GM11168 (cell line): ENCODE results near the gene ZNF611.
"Not testable (repeated sequence)": the region's sequence is repeated elsewhere in the genome, so short reads cannot be mapped to it uniquely, and the experiment has no call there.

Experiments
- in situ Hi-C: fragments of 300-500 bp; cut with MboI; formaldehyde crosslinking; loops from one replicate; pipeline ENCODE4 v1.12.0; 2022; ENCODE audit warnings: low sequenced_read_pairs; ENCODE audit not compliant: unreplicated experiment

Gene ZNF611

GRCh38 chr19:52720541-52720940, 14.3 kb downstream of the ZNF611 start:
- in situ Hi-C loops = not testable (repeated sequence)

- in situ Hi-C loops = no loop called here
Measured at GRCh38 chr19:52716522-52716921, 18.3 kb downstream of the ZNF611 start.

GRCh38 chr19:52715902-52716301, 18.9 kb downstream of the ZNF611 start:
- in situ Hi-C loops = not testable (repeated sequence)

- in situ Hi-C loops = not testable (repeated sequence)
Measured at GRCh38 chr19:52715330-52715729, 19.5 kb downstream of the ZNF611 start.

- in situ Hi-C loops = not testable (repeated sequence)
Measured at GRCh38 chr19:52713051-52713450, 21.8 kb downstream of the ZNF611 start.

- in situ Hi-C loops = not testable (repeated sequence)
Measured at GRCh38 chr19:52711661-52712060, 23.2 kb downstream of the ZNF611 start.

- in situ Hi-C loops = no loop called here
Measured at GRCh38 chr19:52710538-52710937, 24.3 kb downstream of the ZNF611 start.

GRCh38 chr19:52705615-52706014, 29.2 kb downstream of the ZNF611 start:
- in situ Hi-C loops = not testable (repeated sequence)

- in situ Hi-C loops = no loop called here
Measured at GRCh38 chr19:52703917-52704316, 30.9 kb downstream of the ZNF611 start.

GRCh38 chr19:52700673-52701072, 34.2 kb downstream of the ZNF611 start:
- in situ Hi-C loops = no loop called here

- in situ Hi-C loops = not testable (repeated sequence)
Measured at GRCh38 chr19:52699555-52699954, 35.3 kb downstream of the ZNF611 start.

GRCh38 chr19:52695996-52696395, 38.8 kb downstream of the ZNF611 start:
- in situ Hi-C loops = no loop called here

GRCh38 chr19:52694921-52695320, 39.9 kb downstream of the ZNF611 start:
- in situ Hi-C loops = no loop called here

GRCh38 chr19:52694281-52694680, 40.6 kb downstream of the ZNF611 start:
- in situ Hi-C loops = not testable (repeated sequence)

- in situ Hi-C loops = no loop called here
Measured at GRCh38 chr19:52692431-52693008, 42.3 kb downstream of the ZNF611 start.

- in situ Hi-C loops = no loop called here
Measured at GRCh38 chr19:52691737-52692136, 43.1 kb downstream of the ZNF611 start.

GRCh38 chr19:52691215-52691610, 43.6 kb downstream of the ZNF611 start:
- in situ Hi-C loops = no loop called here

- in situ Hi-C loops = no loop called here
Measured at GRCh38 chr19:52690369-52691214, 44.3 kb downstream of the ZNF611 start.

GRCh38 chr19:52689843-52690368, 44.9 kb downstream of the ZNF611 start:
- in situ Hi-C loops = loop anchor here (5.0 kb wide), 1 partner anchor 677 kb away; the partner anchor contains the start of gene ZNF525

GRCh38 chr19:52688925-52689796, 45.7 kb downstream of the ZNF611 start:
- in situ Hi-C loops = loop anchor here (5.0 kb wide), 1 partner anchor 678 kb away; the partner anchor contains the start of gene ZNF525
